Measurements from ENCODE around the gene PCDH20. TPM values are rescaled to one million over a fixed set of nuclear protein-coding genes. Genes with fewer than 3 reads are reported as not detected.

The PCDH20 gene
- polyA plus RNA-seq, 1 donor from 2014 or later = 8.0 TPM

- Histone ChIP-seq H3K9me3 (ENCODE audit: low read length) (no peaks in the 10 kb centered on the region), H3K9me2 (ENCODE audit: insufficient read depth, low read length) (no peaks in the 10 kb centered on the region), H3K27ac (ENCODE audit: low read length) (no peak overlapping the region), H3K79me2 (replicated peaks; ENCODE audit: insufficient read depth, low read length) (no peaks in the 10 kb centered on the region), H2AFZ (ENCODE audit: low read depth, low read length) (no peak overlapping the region), H4K20me1 (ENCODE audit: insufficient read depth) (no peaks in the 10 kb centered on the region), H3K36me3 (ENCODE audit: insufficient read depth, low read length) (no peaks in the 10 kb centered on the region), H3K27me3 (ENCODE audit: insufficient read depth, low read depth, low read length) (no peaks in the 10 kb centered on the region), H3K9ac (ENCODE audit: low read length) (no peak overlapping the region), H3F3A (ENCODE audit: insufficient read depth, low read length, poor library complexity, severe bottlenecking) (no peaks in the 10 kb centered on the region), H3K4me2 (ENCODE audit: low read length) (no peak overlapping the region), H3K4me3 (ENCODE audit: low read length) (no peak overlapping the region)
- TF ChIP-seq TAF1 (IDR thresholded peaks at IDR 0.05; ENCODE audit: low read depth) = no peak
- TF ChIP-seq CTCF (IDR thresholded peaks at IDR 0.05; ENCODE audit: poor library complexity, severe bottlenecking) = no peak
- no peak for TF ChIP-seq POLR2AphosphoS5 (IDR thresholded peaks at IDR 0.05)
- TF ChIP-seq EP300 (conservative IDR thresholded peaks at IDR 0.05; ENCODE audit: poor library complexity, severe bottlenecking) = no peak
- TF ChIP-seq SMC3 (conservative IDR thresholded peaks at IDR 0.05; ENCODE audit: poor library complexity) = no peak
- TF ChIP-seq, protein P1, sequence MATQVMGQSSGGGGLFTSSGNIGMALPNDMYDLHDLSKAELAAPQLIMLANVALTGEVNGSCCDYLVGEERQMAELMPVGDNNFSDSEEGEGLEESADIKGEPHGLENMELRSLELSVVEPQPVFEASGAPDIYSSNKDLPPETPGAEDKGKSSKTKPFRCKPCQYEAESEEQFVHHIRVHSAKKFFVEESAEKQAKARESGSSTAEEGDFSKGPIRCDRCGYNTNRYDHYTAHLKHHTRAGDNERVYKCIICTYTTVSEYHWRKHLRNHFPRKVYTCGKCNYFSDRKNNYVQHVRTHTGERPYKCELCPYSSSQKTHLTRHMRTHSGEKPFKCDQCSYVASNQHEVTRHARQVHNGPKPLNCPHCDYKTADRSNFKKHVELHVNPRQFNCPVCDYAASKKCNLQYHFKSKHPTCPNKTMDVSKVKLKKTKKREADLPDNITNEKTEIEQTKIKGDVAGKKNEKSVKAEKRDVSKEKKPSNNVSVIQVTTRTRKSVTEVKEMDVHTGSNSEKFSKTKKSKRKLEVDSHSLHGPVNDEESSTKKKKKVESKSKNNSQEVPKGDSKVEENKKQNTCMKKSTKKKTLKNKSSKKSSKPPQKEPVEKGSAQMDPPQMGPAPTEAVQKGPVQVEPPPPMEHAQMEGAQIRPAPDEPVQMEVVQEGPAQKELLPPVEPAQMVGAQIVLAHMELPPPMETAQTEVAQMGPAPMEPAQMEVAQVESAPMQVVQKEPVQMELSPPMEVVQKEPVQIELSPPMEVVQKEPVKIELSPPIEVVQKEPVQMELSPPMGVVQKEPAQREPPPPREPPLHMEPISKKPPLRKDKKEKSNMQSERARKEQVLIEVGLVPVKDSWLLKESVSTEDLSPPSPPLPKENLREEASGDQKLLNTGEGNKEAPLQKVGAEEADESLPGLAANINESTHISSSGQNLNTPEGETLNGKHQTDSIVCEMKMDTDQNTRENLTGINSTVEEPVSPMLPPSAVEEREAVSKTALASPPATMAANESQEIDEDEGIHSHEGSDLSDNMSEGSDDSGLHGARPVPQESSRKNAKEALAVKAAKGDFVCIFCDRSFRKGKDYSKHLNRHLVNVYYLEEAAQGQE (IDR thresholded peaks at IDR 0.05; ENCODE audit: borderline replicate concordance) = no peak
- TF ChIP-seq EZH2 (IDR thresholded peaks at IDR 0.05; ENCODE audit: borderline replicate concordance, insufficient read depth, low read length, poor library complexity, severe bottlenecking) = no peak
- no peak for TF ChIP-seq MXI1 (conservative IDR thresholded peaks at IDR 0.05; ENCODE audit: poor library complexity, severe bottlenecking)
- no peak for TF ChIP-seq RAD21 (conservative IDR thresholded peaks at IDR 0.05)
These were observed 28.0 kb downstream of the PCDH20 start for GRCh38 chr13:61387694-61388093.

DNA sequence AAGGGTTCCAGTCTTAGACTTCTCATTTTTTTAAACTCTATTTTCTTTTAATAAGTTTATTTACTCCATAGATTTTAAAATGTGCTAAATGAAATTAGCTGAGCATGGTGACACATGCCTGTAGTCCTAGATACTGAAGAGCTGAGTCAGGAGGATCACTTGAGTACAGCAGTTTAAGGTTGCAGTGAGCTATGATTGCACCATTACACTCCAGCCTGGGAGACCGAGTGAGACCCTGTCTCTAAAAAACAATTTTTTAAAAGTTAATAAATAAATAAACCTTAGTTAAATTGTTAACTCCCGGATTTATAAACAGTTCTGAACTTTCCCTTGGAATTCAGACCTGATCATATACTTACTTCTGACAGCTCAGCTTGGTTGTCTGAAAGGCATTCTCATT lies 32.5 kb downstream of the PCDH20 start:
- Histone ChIP-seq H3K36me3 (ENCODE audit: insufficient read depth, low read length) (no peaks in the 10 kb centered on the region), H3K9me2 (ENCODE audit: insufficient read depth, low read length) (no peaks in the 10 kb centered on the region), H4K20me1 (ENCODE audit: insufficient read depth) (no peaks in the 10 kb centered on the region), H3K4me3 (ENCODE audit: low read length) (no peak overlapping the region), H3K27ac (ENCODE audit: low read length) (no peak overlapping the region), H2AFZ (ENCODE audit: low read depth, low read length) (no peak overlapping the region), H3K79me2 (replicated peaks; ENCODE audit: insufficient read depth, low read length) (no peaks in the 10 kb centered on the region), H3K4me2 (ENCODE audit: low read length) (no peak overlapping the region), H3K9ac (ENCODE audit: low read length) (no peak overlapping the region), H3F3A (ENCODE audit: insufficient read depth, low read length, poor library complexity, severe bottlenecking) (no peaks in the 10 kb centered on the region), H3K27me3 (ENCODE audit: insufficient read depth, low read depth, low read length) (no peaks in the 10 kb centered on the region), H3K9me3 (ENCODE audit: low read length) (no peaks in the 10 kb centered on the region)
- no peak for TF ChIP-seq SMC3 (conservative IDR thresholded peaks at IDR 0.05; ENCODE audit: poor library complexity)
- no peak for TF ChIP-seq RAD21 (conservative IDR thresholded peaks at IDR 0.05)
- TF ChIP-seq TAF1 (IDR thresholded peaks at IDR 0.05; ENCODE audit: low read depth) = no peak
- TF ChIP-seq EZH2 (IDR thresholded peaks at IDR 0.05; ENCODE audit: borderline replicate concordance, insufficient read depth, low read length, poor library complexity, severe bottlenecking) = no peak
- no peak for TF ChIP-seq CTCF (IDR thresholded peaks at IDR 0.05; ENCODE audit: poor library complexity, severe bottlenecking)
- TF ChIP-seq, protein P1 (IDR thresholded peaks at IDR 0.05; ENCODE audit: borderline replicate concordance) = no peak
